ENCODE measurements around the gene APEX1.

GRCh38 chr14:20486684-20487395 lies 31.8 kb downstream of the APEX1 start:
- TF ChIP-seq, protein P1, sequence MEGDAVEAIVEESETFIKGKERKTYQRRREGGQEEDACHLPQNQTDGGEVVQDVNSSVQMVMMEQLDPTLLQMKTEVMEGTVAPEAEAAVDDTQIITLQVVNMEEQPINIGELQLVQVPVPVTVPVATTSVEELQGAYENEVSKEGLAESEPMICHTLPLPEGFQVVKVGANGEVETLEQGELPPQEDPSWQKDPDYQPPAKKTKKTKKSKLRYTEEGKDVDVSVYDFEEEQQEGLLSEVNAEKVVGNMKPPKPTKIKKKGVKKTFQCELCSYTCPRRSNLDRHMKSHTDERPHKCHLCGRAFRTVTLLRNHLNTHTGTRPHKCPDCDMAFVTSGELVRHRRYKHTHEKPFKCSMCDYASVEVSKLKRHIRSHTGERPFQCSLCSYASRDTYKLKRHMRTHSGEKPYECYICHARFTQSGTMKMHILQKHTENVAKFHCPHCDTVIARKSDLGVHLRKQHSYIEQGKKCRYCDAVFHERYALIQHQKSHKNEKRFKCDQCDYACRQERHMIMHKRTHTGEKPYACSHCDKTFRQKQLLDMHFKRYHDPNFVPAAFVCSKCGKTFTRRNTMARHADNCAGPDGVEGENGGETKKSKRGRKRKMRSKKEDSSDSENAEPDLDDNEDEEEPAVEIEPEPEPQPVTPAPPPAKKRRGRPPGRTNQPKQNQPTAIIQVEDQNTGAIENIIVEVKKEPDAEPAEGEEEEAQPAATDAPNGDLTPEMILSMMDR (IDR thresholded peaks at IDR 0.05; ENCODE audit: low read depth, low read length): no peak
- TF ChIP-seq MYC (IDR thresholded peaks at IDR 0.05; ENCODE audit: low read depth, low read length) (no peak), POLR2A (IDR thresholded peaks at IDR 0.05; ENCODE audit: extremely low read depth, insufficient read length) (no peak), MAX (IDR thresholded peaks at IDR 0.05; ENCODE audit: low read depth, low read length) (no peak)
